CD14-positive monocyte (primary cell): Measurements from ENCODE around the gene KCNT2. TPM values are rescaled to one million over a fixed set of nuclear protein-coding genes. Genes with fewer than 3 reads are reported as not detected.

ENCODE experiments used
- DNase-seq, 3 donors: peaks; one replicate each; pipeline ENCODE4 v3.0.0-alpha.2; 2011 to 2022
- H2AFZ ChIP-seq: 2 replicates; pipeline ENCODE4 v1.6.0; 2012; ENCODE audit warnings: mild to moderate bottlenecking, low read depth, low read length, inconsistent platforms; ENCODE audit not compliant: insufficient read depth, poor library complexity, severe bottlenecking
- H3K27ac ChIP-seq, 2 donors: 1 replicate in 1 of 2; 2 replicates in 1 of 2; pipeline ENCODE4 v1.5.1; 2012 to 2013; ENCODE audit warnings: low read length in 2 of 2, control low read depth in 1 of 2, inconsistent platforms in 1 of 2, low read depth in 1 of 2, mild to moderate bottlenecking in 1 of 2
- H3K27me3 ChIP-seq, 2 donors: one replicate each; pipeline versions ENCODE4 v1.6.0 to v1.6.1; 2011 to 2013; ENCODE audit warnings: low read length in 2 of 2; ENCODE audit not compliant: control insufficient read depth in 2 of 2, insufficient read depth in 2 of 2
- H3K36me3 ChIP-seq, 2 donors: replicated peaks in 1 of 2; 1 replicate in 1 of 2; 2 replicates in 1 of 2; pipeline versions ENCODE4 v1.5.1 to v1.6.1; 2012 to 2013; ENCODE audit warnings: low read length in 2 of 2, control low read depth in 1 of 2, inconsistent platforms in 1 of 2, mild to moderate bottlenecking in 1 of 2; ENCODE audit not compliant: insufficient read depth in 2 of 2, control insufficient read depth in 1 of 2
- H3K4me1 ChIP-seq, 2 donors: 1 replicate in 1 of 2; 2 replicates in 1 of 2; pipeline versions ENCODE4 v1.5.1 to v1.6.1; 2012 to 2013; ENCODE audit warnings: low read length in 2 of 2, control low read depth in 1 of 2, inconsistent platforms in 1 of 2, mild to moderate bottlenecking in 1 of 2, moderate library complexity in 1 of 2; ENCODE audit not compliant: insufficient read depth in 2 of 2, control insufficient read depth in 1 of 2
- H3K4me2 ChIP-seq: replicated peaks from 2 replicates; pipeline ENCODE3; 2012; ENCODE audit warnings: low read length, moderate library complexity, mild to moderate bottlenecking; ENCODE audit not compliant: poor library complexity, severe bottlenecking; ENCODE audit errors: extremely low read depth
- H3K4me3 ChIP-seq, 3 experiments: fragments of 200-600 bp in 1 of 3; sonication (generic) in 1 of 3; replicated peaks in 1 of 3; 1 replicate in 2 of 3; 2 replicates in 1 of 3; pipeline ENCODE4 v1.5.1; 2011 to 2013; ENCODE audit warnings: low read length in 3 of 3, mild to moderate bottlenecking in 3 of 3, control low read depth in 2 of 3, low read depth in 2 of 3, inconsistent platforms in 1 of 3, moderate library complexity in 1 of 3
- H3K79me2 ChIP-seq: 2 replicates; pipeline ENCODE4 v1.6.0; 2012; ENCODE audit warnings: mild to moderate bottlenecking, control low read depth, inconsistent platforms, low read length, moderate library complexity; ENCODE audit not compliant: insufficient read depth
- H3K9ac ChIP-seq: 2 replicates; pipeline ENCODE4 v1.6.0; 2017; ENCODE audit warnings: low read length, mild to moderate bottlenecking; ENCODE audit not compliant: insufficient read depth, poor library complexity, severe bottlenecking
- H3K9me3 ChIP-seq, 2 donors: replicated peaks in 1 of 2; 1 replicate in 1 of 2; 2 replicates in 1 of 2; pipeline versions ENCODE4 v1.5.1 to v1.6.1; 2012 to 2013; ENCODE audit warnings: low read length in 2 of 2, control low read depth in 1 of 2; ENCODE audit not compliant: control insufficient read depth in 1 of 2, insufficient read depth in 1 of 2
- H4K20me1 ChIP-seq: 2 replicates; pipeline ENCODE4 v1.6.0; 2012; ENCODE audit warnings: mild to moderate bottlenecking, low read length, control low read depth, moderate library complexity; ENCODE audit not compliant: insufficient read depth
- H3K27ac Mint-ChIP-seq, 7 donors: one replicate each; pipeline ENCODE4 v1.8.0; 2020; ENCODE audit warnings: mild to moderate bottlenecking in 7 of 7, mixed read lengths in 7 of 7, moderate library complexity in 6 of 7, inconsistent platforms in 2 of 7
- H3K27me3 Mint-ChIP-seq, 3 donors: one replicate each; pipeline ENCODE4 v1.8.0; 2021 to 2022; ENCODE audit warnings: low read depth in 3 of 3, mild to moderate bottlenecking in 3 of 3, mixed read lengths in 3 of 3, moderate library complexity in 3 of 3, inconsistent platforms in 1 of 3
- H3K36me3 Mint-ChIP-seq, 2 donors: one replicate each; pipeline ENCODE4 v1.8.0; 2020; ENCODE audit warnings: mixed read lengths in 2 of 2, inconsistent platforms in 1 of 2, mild to moderate bottlenecking in 1 of 2
- H3K4me1 Mint-ChIP-seq: one replicate; pipeline ENCODE4 v1.8.0; 2020; ENCODE audit warnings: mild to moderate bottlenecking, mixed read lengths
- H3K4me3 Mint-ChIP-seq, 2 donors: one replicate each; pipeline ENCODE4 v1.8.0; 2020; ENCODE audit warnings: mild to moderate bottlenecking in 2 of 2, mixed read lengths in 2 of 2, moderate library complexity in 1 of 2
- H3K9me3 Mint-ChIP-seq, 7 donors: one replicate each; pipeline ENCODE4 v1.8.0; 2020 to 2022; ENCODE audit warnings: mixed read lengths in 7 of 7, mild to moderate bottlenecking in 6 of 7, moderate library complexity in 6 of 7, inconsistent platforms in 2 of 7
- CTCF ChIP-seq: fragments of 200-600 bp; IDR thresholded peaks from one replicate; pipeline ENCODE4 v1.8.0; 2022; ENCODE audit warnings: antibody characterized with exemption, mild to moderate bottlenecking
- WGBS: methylation state at CpG from one replicate; pipeline ENCODE4 v1.1.5; 2013; ENCODE audit warnings: missing lambda C conversion rate; ENCODE audit not compliant: insufficient coverage; 5-methylcytosine and 5-hydroxymethylcytosine counted together
- intact Hi-C, 2 donors: fragments of 100-400 bp; cut with micrococcal nuclease; formaldehyde crosslinking; loops; one replicate each; pipeline versions ENCODE4 v1.15.0 to v1.15.1; 2023
- polyA plus RNA-seq, 3 donors: library from polyadenylated mRNA; depleted of rRNA in 1 of 3; unstranded in 2 of 3; stranded (reverse) in 1 of 3; fragments of 300-500 nt in 2 of 3; fragments of >200 nt in 1 of 3; fragmentation: Illumina TruSeq in 2 of 3; gene quantifications; 1 replicate in 2 of 3; 2 replicates in 1 of 3; pipeline ENCODE4 v1.2.3, GENCODE V29; 2012 to 2021

Gene KCNT2
- polyA plus RNA-seq, 3 donors: not detected

GRCh38 chr1:196317535-196318522, 290.4 kb downstream of the KCNT2 start:
- H3K4me2 ChIP-seq: no peak overlapping the region
- H3K4me3 ChIP-seq: no peak overlapping the region
- H3K4me1 ChIP-seq: no peaks in the 10 kb centered on the region
- no peak for TF ChIP-seq CTCF
- intact Hi-C loops: no loop called here
- WGBS: no CpG with 5 or more reads among the region's 8 CpGs
- H3K27ac ChIP-seq: no peak overlapping the region
- H3K9ac ChIP-seq: no peak overlapping the region
- no peaks in the 10 kb centered on the region for H4K20me1 ChIP-seq
- H3K36me3 ChIP-seq: no peaks in the 10 kb centered on the region
- no peaks in the 10 kb centered on the region for H3K27me3 ChIP-seq
- DNase-seq: no peak
- no peaks in the 10 kb centered on the region for H3K4me1 Mint-ChIP-seq
- H3K4me3 Mint-ChIP-seq: no peak overlapping the region
- no peaks in the 10 kb centered on the region for H3K27me3 Mint-ChIP-seq
- H3K9me3 Mint-ChIP-seq: no peaks in the 10 kb centered on the region
- no peaks in the 10 kb centered on the region for H3K79me2 ChIP-seq
- no peak overlapping the region for H2AFZ ChIP-seq
- no peak overlapping the region for H3K27ac Mint-ChIP-seq
- no peaks in the 10 kb centered on the region for H3K9me3 ChIP-seq
- no peaks in the 10 kb centered on the region for H3K36me3 Mint-ChIP-seq

- Mint-ChIP-seq H3K27me3 (no peaks in the 10 kb centered on the region), H3K27ac (no peak overlapping the region), H3K36me3 (no peaks in the 10 kb centered on the region), H3K9me3 (no peaks in the 10 kb centered on the region), H3K4me3 (no peak overlapping the region), H3K4me1 (no peaks in the 10 kb centered on the region)
- Histone ChIP-seq H3K9ac (no peak overlapping the region), H3K4me1 (no peaks in the 10 kb centered on the region), H3K9me3 (no peaks in the 10 kb centered on the region), H2AFZ (no peak overlapping the region), H3K27ac (no peak overlapping the region), H3K79me2 (no peaks in the 10 kb centered on the region), H3K4me2 (no peak overlapping the region), H3K36me3 (no peaks in the 10 kb centered on the region), H3K27me3 (no peaks in the 10 kb centered on the region), H3K4me3 (no peak overlapping the region), H4K20me1 (no peaks in the 10 kb centered on the region)
- no peak for TF ChIP-seq CTCF
- intact Hi-C loops: no loop called here
- no peak for DNase-seq
- no CpG with 5 or more reads among the region's 1 CpG for WGBS
These were observed 295.5 kb downstream of the KCNT2 start for GRCh38 chr1:196312739-196313138.
